GM18505 (cell line): ENCODE measurements around the gene HAAO.

Experiments used
- ATAC-seq: cut with Tn5 transposase; IDR thresholded peaks from one replicate; pipeline ENCODE4 v1.9.1; 2021; ENCODE audit not compliant: unreplicated experiment
- POLR2A ChIP-seq: IDR thresholded peaks from 4 replicates; pipeline ENCODE4 v1.6.1; 2011; ENCODE audit warnings: borderline replicate concordance; ENCODE audit not compliant: insufficient read depth, insufficient read length; ENCODE audit errors: extremely low read depth

Gene HAAO

GRCh38 chr2:42809819-42810120 lies 17.4 kb upstream of the HAAO start:
- no peak for ATAC-seq
- no peak for TF ChIP-seq POLR2A

- ATAC-seq = no peak
- TF ChIP-seq POLR2A = no peak
Measured at GRCh38 chr2:42809131-42809818, 16.9 kb upstream of the HAAO start.

DNA sequence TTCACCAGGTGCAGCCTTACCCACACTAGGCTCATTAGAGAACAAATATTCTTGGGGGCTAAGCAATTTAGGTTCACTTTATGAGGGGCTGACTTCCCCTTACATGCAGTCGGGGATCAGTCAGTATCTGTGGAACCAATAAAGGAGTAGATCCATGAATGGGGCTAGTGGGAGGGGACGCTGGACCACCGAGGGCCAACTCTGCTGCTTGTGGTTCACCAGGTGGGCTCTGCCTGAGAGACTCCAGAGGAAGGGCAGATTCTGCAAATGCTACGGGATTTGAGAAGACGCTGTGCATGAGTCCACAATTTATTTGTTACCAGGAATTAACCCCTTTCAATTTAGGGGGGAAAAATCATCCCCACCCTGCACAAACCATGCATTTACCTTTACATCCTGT lies 15.9 kb upstream of the HAAO start:
- no peak for TF ChIP-seq POLR2A
- no peak for ATAC-seq

DNA sequence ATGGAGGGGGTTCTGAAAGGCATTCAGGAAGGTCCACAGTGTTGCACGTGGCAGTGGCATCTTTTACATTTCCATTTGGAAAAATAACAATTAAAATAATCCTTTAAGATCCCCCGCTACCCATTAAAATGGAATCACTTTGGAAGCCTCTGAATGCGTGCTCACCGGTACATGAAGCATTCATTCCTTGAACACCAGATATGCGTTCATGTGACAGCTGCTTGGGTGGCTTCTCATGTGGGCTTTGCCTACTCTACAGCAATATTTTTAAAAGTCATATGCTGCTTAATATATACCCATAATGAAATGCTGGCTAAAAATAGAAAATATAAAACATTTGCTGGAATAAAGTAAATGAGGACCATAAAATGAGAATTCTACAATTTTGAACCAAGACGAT lies 14.4 kb upstream of the HAAO start:
- TF ChIP-seq POLR2A = no peak
- no peak for ATAC-seq

DNA sequence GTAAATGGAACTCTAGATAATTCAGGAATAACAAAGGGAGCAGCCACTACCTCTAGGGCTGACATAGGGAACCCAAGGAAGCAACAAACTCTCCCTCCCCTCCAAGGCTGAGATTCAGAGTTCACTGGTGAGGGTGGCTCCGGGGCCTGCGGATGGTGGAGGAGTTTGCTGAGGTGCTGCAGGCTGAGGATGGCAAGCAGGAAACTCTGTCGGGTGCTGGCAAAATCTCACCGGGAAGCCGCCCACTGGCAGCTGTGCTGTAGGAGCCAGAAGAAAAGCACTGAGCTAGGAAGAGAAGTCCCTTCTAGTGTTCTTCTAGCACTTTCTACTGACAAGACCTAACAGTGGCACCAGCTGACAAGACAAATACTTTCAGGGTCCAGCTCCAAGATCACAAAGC lies 12.5 kb upstream of the HAAO start:
- no peak for TF ChIP-seq POLR2A
- ATAC-seq = no peak

GRCh38 chr2:42804338-42804737 lies 12.0 kb upstream of the HAAO start:
- TF ChIP-seq POLR2A = no peak
- ATAC-seq = no peak

GRCh38 chr2:42802150-42802549 lies 9.8 kb upstream of the HAAO start:
- no peak for TF ChIP-seq POLR2A
- ATAC-seq = no peak

DNA sequence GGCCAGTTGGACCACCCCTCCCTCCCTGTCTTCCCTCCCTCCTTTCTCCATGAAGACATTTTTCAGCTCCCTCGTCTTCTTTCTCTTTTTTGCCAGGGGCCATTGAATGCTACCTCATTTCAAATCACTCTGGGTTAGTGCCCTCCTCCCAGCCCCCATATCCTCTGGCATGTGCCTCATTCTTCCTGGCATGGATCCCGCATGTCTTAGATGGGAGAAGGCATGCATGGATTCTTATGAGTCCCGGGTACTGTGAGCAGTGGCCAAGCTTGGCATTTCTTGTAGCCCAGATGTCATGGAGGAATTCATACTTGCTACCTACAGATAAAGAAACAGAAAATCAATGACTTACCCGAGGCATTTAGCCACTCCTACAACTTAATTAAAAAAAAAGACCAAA lies 9.0 kb upstream of the HAAO start:
- no peak for ATAC-seq

GRCh38 chr2:42800981-42801380 lies 8.6 kb upstream of the HAAO start:
- no peak for ATAC-seq
- TF ChIP-seq POLR2A = no peak

More for the DNA sequence above, 9.0 kb upstream of the HAAO start:
- no peak for TF ChIP-seq POLR2A

DNA sequence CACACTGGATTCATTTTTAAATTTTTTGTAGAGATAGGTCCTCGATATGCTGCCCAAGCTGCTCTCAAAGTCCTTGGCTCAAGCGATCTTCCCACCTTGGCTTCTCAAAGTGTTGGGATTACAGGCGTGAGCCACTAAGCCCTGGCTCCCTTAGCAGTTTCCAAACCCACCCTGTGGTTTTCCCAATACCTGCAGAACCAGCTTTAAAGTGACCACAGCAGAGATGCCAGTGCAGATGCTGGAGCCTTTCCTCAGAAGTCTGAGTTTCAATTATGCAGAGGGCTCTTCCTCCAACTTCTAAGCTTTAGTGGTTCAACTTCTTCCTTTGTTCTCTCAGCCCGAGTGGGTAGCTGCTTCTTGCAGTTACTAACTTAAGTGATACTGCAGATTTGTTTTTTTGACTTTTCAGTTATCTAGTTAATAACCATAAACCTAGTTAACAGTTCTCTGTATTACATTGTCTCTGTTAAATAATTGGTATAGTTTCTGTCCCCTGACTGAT lies 8.1 kb upstream of the HAAO start:
- ATAC-seq = no peak
- no peak for TF ChIP-seq POLR2A

GRCh38 chr2:42799881-42800280 lies 7.5 kb upstream of the HAAO start:
- no peak for ATAC-seq
- no peak for TF ChIP-seq POLR2A

DNA sequence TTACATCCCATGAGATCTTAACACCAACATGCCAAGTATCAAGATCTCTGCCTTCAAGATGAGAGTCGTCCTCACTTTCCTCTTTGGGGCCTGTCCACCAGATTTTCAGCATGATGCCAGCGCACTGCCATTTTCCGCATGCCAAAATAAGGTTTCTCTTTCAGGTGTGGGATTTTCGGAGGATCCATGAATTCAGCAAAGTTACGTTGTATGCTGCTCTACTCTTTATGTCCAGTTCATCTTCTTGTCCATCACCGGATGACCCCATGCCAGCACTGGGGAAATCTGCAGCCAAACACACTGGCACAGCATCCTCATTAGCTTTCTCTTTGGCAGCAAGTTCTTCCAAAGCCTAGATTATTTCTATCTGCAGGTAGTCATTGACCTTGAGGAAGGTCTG lies 4.9 kb upstream of the HAAO start:
- no peak for ATAC-seq
- TF ChIP-seq POLR2A = no peak

DNA sequence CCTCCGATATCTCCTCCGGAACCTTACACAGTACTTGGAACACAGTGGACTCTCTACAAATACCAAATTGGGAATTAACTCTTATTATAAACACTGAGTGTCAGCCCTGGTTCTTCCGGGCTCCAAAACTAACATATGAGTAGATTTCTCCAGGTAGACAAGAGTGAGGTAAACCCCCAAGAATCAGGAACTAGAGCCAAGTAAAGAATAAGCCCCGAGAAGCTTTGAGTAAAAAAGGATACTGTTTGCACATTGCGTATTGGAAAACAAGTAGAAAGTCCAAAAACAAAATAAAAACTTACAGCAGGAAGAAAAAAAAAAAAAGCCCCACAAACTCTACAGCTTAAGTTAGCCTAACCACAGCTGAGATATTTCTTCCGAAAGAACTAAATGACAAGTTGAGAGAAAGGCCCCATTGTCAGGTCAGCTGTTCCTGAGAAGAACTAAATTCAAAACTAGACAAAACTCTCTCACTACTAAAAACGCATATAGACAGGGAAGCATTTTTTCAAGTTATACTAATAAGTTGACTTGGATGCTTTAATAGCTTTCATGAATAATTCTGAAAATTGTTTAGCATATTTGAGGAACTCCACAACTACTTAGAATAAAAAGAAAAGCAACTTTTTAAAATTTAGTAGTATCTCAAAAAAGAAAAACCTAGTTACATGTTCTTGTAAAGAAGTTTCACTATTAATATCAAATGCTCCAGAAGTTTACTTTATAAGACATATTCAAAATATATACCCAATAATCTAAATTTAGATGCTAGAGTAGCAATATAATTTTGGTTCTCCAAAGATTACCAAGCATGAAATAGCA lies 4.3 kb upstream of the HAAO start:
- TF ChIP-seq POLR2A = no peak
- ATAC-seq = no peak

- ATAC-seq = no peak
- peak; percentile 31 for TF ChIP-seq POLR2A
Measured at GRCh38 chr2:42795841-42796301, 3.5 kb upstream of the HAAO start.
